NCI-H446 treated with DMSO at 0.1 percent for 48 hours (cell line): Measurements from ENCODE around the gene BFSP2.
"Not testable (repeated sequence)": the region's sequence is repeated elsewhere in the genome, so short reads cannot be mapped to it uniquely, and the experiment has no call there.

Source experiments
- DNase-seq: peaks from one replicate; lab custom pipeline; 2025; lab: John Stamatoyannopoulos, UW

The BFSP2 gene

GRCh38 chr3:133479895-133480669, 80.2 kb downstream of the BFSP2 start:
- DNase-seq, result no peak

GRCh38 chr3:133482474-133482873, 82.6 kb downstream of the BFSP2 start:
- not testable (repeated sequence) for DNase-seq

GRCh38 chr3:133486658-133487057, 86.8 kb downstream of the BFSP2 start:
- DNase-seq, result no peak

- DNase-seq, result no peak
Observed at GRCh38 chr3:133487204-133487603, 87.3 kb downstream of the BFSP2 start.

GRCh38 chr3:133487920-133488540, 88.2 kb downstream of the BFSP2 start:
- DNase-seq, result no peak

- DNase-seq, result no peak
Observed at GRCh38 chr3:133488785-133489367, 89.0 kb downstream of the BFSP2 start.

- no peak for DNase-seq
Observed at GRCh38 chr3:133489466-133490085, 89.7 kb downstream of the BFSP2 start.

- DNase-seq, result no peak
Observed at GRCh38 chr3:133490468-133491351, 90.9 kb downstream of the BFSP2 start.

GRCh38 chr3:133491481-133492059, 91.7 kb downstream of the BFSP2 start:
- no peak for DNase-seq

- DNase-seq, result no peak
Observed at GRCh38 chr3:133492159-133492741, 92.4 kb downstream of the BFSP2 start.

GRCh38 chr3:133494469-133494868, 94.6 kb downstream of the BFSP2 start:
- no peak for DNase-seq

GRCh38 chr3:133502542-133502941, 102.7 kb downstream of the BFSP2 start:
- not testable (repeated sequence) for DNase-seq

GRCh38 chr3:133503409-133503808, 103.6 kb downstream of the BFSP2 start:
- DNase-seq, result no peak

GRCh38 chr3:133504736-133505135, 104.9 kb downstream of the BFSP2 start:
- no peak for DNase-seq

- DNase-seq, result no peak
Observed at GRCh38 chr3:133505813-133506212, 106.0 kb downstream of the BFSP2 start.

GRCh38 chr3:133506215-133506901, 106.5 kb downstream of the BFSP2 start:
- no peak for DNase-seq

- DNase-seq, result no peak
Observed at GRCh38 chr3:133509488-133509887, 109.6 kb downstream of the BFSP2 start.

GRCh38 chr3:133512416-133513089, 112.7 kb downstream of the BFSP2 start:
- DNase-seq, result no peak

- no peak for DNase-seq
Observed at GRCh38 chr3:133514418-133514817, 114.6 kb downstream of the BFSP2 start.

GRCh38 chr3:133515127-133515526, 115.3 kb downstream of the BFSP2 start:
- no peak for DNase-seq
